HepG2 (cell line): ENCODE results near the gene MTREX. TPM values are rescaled to one million over a fixed set of nuclear protein-coding genes. Genes with fewer than 3 reads are reported as not detected.

Experiments
- ATAC-seq: fragments of 200-7000 bp; cut with Tn5 transposase; 3 replicates; pipeline ENCODE4 v1.9.1; 2020; ENCODE audit warnings: mild to moderate bottlenecking, moderate library complexity
- BruUV-seq: library from RNA; stranded (reverse); fragments of 400-500 nt; replicated peaks from 2 replicates; lab custom pipeline; 2021; lab: Mats Ljungman, UMichigan
- CTCF ChIA-PET: fragments of 300-600 bp; formaldehyde crosslinking; extraction: SDS; loops from one replicate; lab custom pipeline; 2021; ENCODE audit warnings: low total read pairs, inconsistent platforms, low intra/inter-chr PET ratio; lab: Yijun Ruan, JAX
- POLR2A ChIA-PET: fragments of 350-600 bp; sonication (Branson Sonifier 250); formaldehyde crosslinking; loops from one replicate; lab custom pipeline; 2020; ENCODE audit warnings: antibody characterized with exemption, inconsistent platforms; lab: Yijun Ruan, JAX
- DNase-seq: peaks from one replicate; pipeline ENCODE4 v3.0.0-alpha.2; 2015; ENCODE audit warnings: low spot score
- FAIRE-seq: peaks from 3 replicates; lab custom pipeline; 2011; peaks lifted over from hg19 to GRCh38; lab: Jason Lieb, UNC
- H2AFZ ChIP-seq: one replicate; pipeline ENCODE4 v1.6.1; 2011; ENCODE audit warnings: low read length, inconsistent platforms
- H3K27ac ChIP-seq: fragments of 300-600 bp; 3 replicates; pipeline ENCODE4 v1.8.0; 2011; ENCODE audit warnings: mixed run types, mild to moderate bottlenecking, mixed read lengths, low read length, inconsistent platforms; ENCODE audit not compliant: insufficient read depth; ENCODE audit errors: extremely low read length
- H3K27me3 ChIP-seq, 2 experiments: fragments of 200-600 bp in 1 of 2; 2 replicates in 1 of 2; 3 replicates in 1 of 2; pipeline versions ENCODE4 v1.6.0 to v1.8.0; 2011; ENCODE audit warnings: low read length in 2 of 2, mild to moderate bottlenecking in 2 of 2, moderate library complexity in 2 of 2, inconsistent platforms in 1 of 2; ENCODE audit not compliant: insufficient read depth in 2 of 2, control insufficient read depth in 1 of 2
- H3K36me3 ChIP-seq, 2 experiments: fragments of 200-600 bp in 1 of 2; replicated peaks in 1 of 2; 2 replicates in 1 of 2; 3 replicates in 1 of 2; pipeline versions ENCODE4 v1.5.1 to v1.8.0; 2011; ENCODE audit warnings: low read length in 2 of 2, inconsistent platforms in 1 of 2; ENCODE audit not compliant: insufficient read depth in 2 of 2, control insufficient read depth in 1 of 2
- H3K4me1 ChIP-seq: 2 replicates; pipeline ENCODE4 v1.5.1; 2012; ENCODE audit warnings: low read length, inconsistent platforms; ENCODE audit not compliant: insufficient read depth
- H3K4me2 ChIP-seq: 2 replicates; pipeline ENCODE4 v1.6.0; 2011; ENCODE audit warnings: low read depth, low read length, inconsistent platforms
- H3K4me3 ChIP-seq, 3 experiments: fragments of 200-600 bp in 1 of 3; sonication (generic), shearing (Covaris generic) in 1 of 3; replicated peaks in 1 of 3; 2 replicates each; pipeline ENCODE4 v1.5.1; 2011 to 2016; ENCODE audit warnings: low read length in 3 of 3, inconsistent platforms in 2 of 3, low read depth in 2 of 3, mild to moderate bottlenecking in 2 of 3, control low read depth in 1 of 3, mixed read lengths in 1 of 3; ENCODE audit not compliant: insufficient read depth in 1 of 3
- H3K79me2 ChIP-seq: one replicate; pipeline ENCODE4 v1.6.1; 2011; ENCODE audit warnings: low read length, inconsistent platforms; ENCODE audit not compliant: insufficient read depth
- H3K9ac ChIP-seq: 2 replicates; pipeline ENCODE4 v1.6.0; 2011; ENCODE audit warnings: mild to moderate bottlenecking, low read depth, low read length, inconsistent platforms; ENCODE audit not compliant: insufficient read depth
- H3K9me3 ChIP-seq: 2 replicates; pipeline ENCODE4 v1.5.1; 2012; ENCODE audit warnings: mild to moderate bottlenecking, low read length
- H4K20me1 ChIP-seq: 2 replicates; pipeline ENCODE4 v1.6.0; 2011; ENCODE audit warnings: inconsistent platforms, mild to moderate bottlenecking, low read length, moderate library complexity; ENCODE audit not compliant: insufficient read depth
- CHD4 ChIP-seq: fragments of 200-600 bp; sonication (generic); IDR thresholded peaks from 2 replicates; pipeline ENCODE4 v1.7.0; 2017; ENCODE audit warnings: mild to moderate bottlenecking, low read length, borderline replicate concordance
- FOXP1 ChIP-seq, 2 experiments: fragments of 450-650 bp in 1 of 2; IDR thresholded peaks; 2 replicates each; pipeline ENCODE4 v1.6.1; 2017 to 2018; ENCODE audit warnings: antibody characterized with exemption in 1 of 2
- MIER3 ChIP-seq: IDR thresholded peaks from 2 replicates; pipeline ENCODE4 v1.6.1; 2016; ENCODE audit warnings: missing compliant biosample characterization, borderline replicate concordance
- PITX1 ChIP-seq: sonication (generic); formaldehyde crosslinking; IDR thresholded peaks from 2 replicates; pipeline ENCODE4 v1.5.1; 2020; ENCODE audit warnings: mild to moderate bottlenecking, missing genetic modification reagents
- POLR2A ChIP-seq, 2 experiments: IDR thresholded peaks; 2 replicates each; pipeline ENCODE4 v1.6.1; 2011; ENCODE audit warnings: low read depth in 2 of 2, low read length in 2 of 2, mild to moderate bottlenecking in 1 of 2, moderate library complexity in 1 of 2; ENCODE audit not compliant: insufficient read depth in 1 of 2
- SPEN ChIP-seq: sonication (generic); formaldehyde crosslinking; IDR thresholded peaks from 2 replicates; pipeline ENCODE4 v1.5.1; 2020; ENCODE audit warnings: low read depth, mild to moderate bottlenecking, missing genetic modification reagents
- ZBTB20 ChIP-seq: sonication (generic); formaldehyde crosslinking; IDR thresholded peaks from 2 replicates; pipeline ENCODE4 v1.8.1; 2023; ENCODE audit warnings: missing genetic modification reagents, low read depth, mild to moderate bottlenecking, borderline replicate concordance
- ZNF282 ChIP-seq: fragments of 450-650 bp; IDR thresholded peaks from 2 replicates; pipeline ENCODE4 v1.6.1; 2018; ENCODE audit not compliant: partially characterized antibody
- ZNF644 ChIP-seq: IDR thresholded peaks from 2 replicates; pipeline ENCODE4 v1.6.1; 2016; ENCODE audit warnings: low read depth
- ZNF761 ChIP-seq: sonication (generic); formaldehyde crosslinking; conservative IDR thresholded peaks from 2 replicates; pipeline ENCODE4 v1.4.0; 2020; ENCODE audit warnings: mild to moderate bottlenecking, missing genetic modification reagents
- in situ Hi-C: cut with HindIII; loops from 2 replicates; pipeline ENCODE4 v1.10.0; 2017; ENCODE audit warnings: low pct_unique_long_range_greater_than_20kb; ENCODE audit not compliant: extremely low pct_ligation_motif_present
- intact Hi-C: fragments of 100-400 bp; cut with micrococcal nuclease; formaldehyde crosslinking; loops from one replicate; pipeline ENCODE4 v1.10.0; 2022; ENCODE audit not compliant: unreplicated experiment
- polyA plus RNA-seq, 8 experiments: library from polyadenylated mRNA; depleted of rRNA in 3 of 8; stranded (reverse) in 7 of 8; unstranded in 1 of 8; fragments of >200 nt; fragmentation: Illumina TruSeq in 4 of 8; extraction: Trizol in 4 of 8; gene quantifications; 2 replicates each; pipeline versions ENCODE4 v1.2.1 to v1.2.3, GENCODE V29; 2011 to 2016; ENCODE audit warnings: low read depth in 4 of 8, missing spikeins in 1 of 8, mixed read lengths in 1 of 8; ENCODE audit not compliant: insufficient read depth in 1 of 8
- total RNA-seq, 5 experiments: library from RNA; depleted of rRNA; stranded (reverse); fragments of >200 nt; fragmentation: Illumina TruSeq; extraction: Trizol; gene quantifications; 2 replicates each; pipeline ENCODE4 v1.2.3, GENCODE V29; 2016; ENCODE audit warnings: low read depth in 1 of 5
- TF ChIP-seq, protein P1 (sequence below): sonication (generic); formaldehyde crosslinking; IDR thresholded peaks from 2 replicates; pipeline ENCODE4 v1.9.0; 2021; ENCODE audit warnings: missing genetic modification reagents, borderline replicate concordance
- TF ChIP-seq, protein P2 (sequence below): IDR thresholded peaks from 2 replicates; pipeline ENCODE4 v1.6.1; 2016
- TF ChIP-seq, protein P3 (sequence below), 2 experiments: sonication (generic) in 1 of 2; formaldehyde crosslinking in 1 of 2; IDR thresholded peaks; 2 replicates each; pipeline versions ENCODE4 v1.4.0 to v1.6.1; 2016 to 2020; ENCODE audit warnings: borderline replicate concordance in 1 of 2, low read depth in 1 of 2, mild to moderate bottlenecking in 1 of 2, missing genetic modification reagents in 1 of 2

Gene MTREX
- total and polyA plus RNA-seq, 2 of the 13 experiments (the other 11 are each of a cell fraction or from before 2014, with no cell fraction given), result 16.4 to 91.5 TPM

DNA sequence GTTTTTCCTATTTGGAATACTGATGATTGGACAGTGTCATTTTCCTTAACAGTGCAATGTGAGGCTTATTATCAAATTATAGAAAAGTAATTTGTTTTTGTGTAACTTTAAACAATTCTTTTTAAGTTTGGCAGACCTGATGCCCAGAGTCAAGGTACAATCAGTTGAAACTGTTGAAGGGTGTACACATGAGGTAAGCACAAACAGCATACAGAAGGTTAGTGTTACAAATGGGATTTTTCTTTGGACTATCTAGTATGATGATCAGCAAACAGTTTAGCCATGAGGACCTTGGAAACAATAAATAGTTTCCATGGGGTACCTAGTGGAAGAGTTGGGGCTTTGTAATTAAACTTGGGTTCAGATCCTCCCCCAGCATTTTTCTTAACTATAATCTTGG, 16.2 kb downstream of the MTREX start:
- ChIA-PET CTCF (interaction anchor here (1.1 kb wide), 1 partner anchor 368 kb away, joined by 5 read pairs; no protein-coding TSS in a partner anchor), POLR2A (no interaction called here)
- TF ChIP-seq ZNF282 (no peak), ZBTB20 (CRISPR knock-in tag) (no peak), ZNF644 (CRISPR knock-in tag) (0 out of 2 replicates have a peak, but pooled peaks have one; percentile 24), ZNF761 (CRISPR knock-in tag) (no peak), CHD4 (no peak), PITX1 (no peak), FOXP1 (IDR thresholded peaks at IDR 0.05) (no peak), FOXP1 (CRISPR knock-in tag; IDR thresholded peaks at IDR 0.05) (peak; percentile 38; the same call in 1 of the 2 replicates), MIER3 (CRISPR knock-in tag) (no peak), SPEN (CRISPR knock-in tag) (no peak), POLR2A (IDR thresholded peaks at IDR 0.05; ENCODE audit: insufficient read depth in 1 of 2, low read depth in 2 of 2, low read length in 2 of 2) (no peak)
- TF ChIP-seq, protein P1, sequence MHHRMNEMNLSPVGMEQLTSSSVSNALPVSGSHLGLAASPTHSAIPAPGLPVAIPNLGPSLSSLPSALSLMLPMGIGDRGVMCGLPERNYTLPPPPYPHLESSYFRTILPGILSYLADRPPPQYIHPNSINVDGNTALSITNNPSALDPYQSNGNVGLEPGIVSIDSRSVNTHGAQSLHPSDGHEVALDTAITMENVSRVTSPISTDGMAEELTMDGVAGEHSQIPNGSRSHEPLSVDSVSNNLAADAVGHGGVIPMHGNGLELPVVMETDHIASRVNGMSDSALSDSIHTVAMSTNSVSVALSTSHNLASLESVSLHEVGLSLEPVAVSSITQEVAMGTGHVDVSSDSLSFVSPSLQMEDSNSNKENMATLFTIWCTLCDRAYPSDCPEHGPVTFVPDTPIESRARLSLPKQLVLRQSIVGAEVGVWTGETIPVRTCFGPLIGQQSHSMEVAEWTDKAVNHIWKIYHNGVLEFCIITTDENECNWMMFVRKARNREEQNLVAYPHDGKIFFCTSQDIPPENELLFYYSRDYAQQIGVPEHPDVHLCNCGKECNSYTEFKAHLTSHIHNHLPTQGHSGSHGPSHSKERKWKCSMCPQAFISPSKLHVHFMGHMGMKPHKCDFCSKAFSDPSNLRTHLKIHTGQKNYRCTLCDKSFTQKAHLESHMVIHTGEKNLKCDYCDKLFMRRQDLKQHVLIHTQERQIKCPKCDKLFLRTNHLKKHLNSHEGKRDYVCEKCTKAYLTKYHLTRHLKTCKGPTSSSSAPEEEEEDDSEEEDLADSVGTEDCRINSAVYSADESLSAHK, result no peak
- TF ChIP-seq, protein P2, sequence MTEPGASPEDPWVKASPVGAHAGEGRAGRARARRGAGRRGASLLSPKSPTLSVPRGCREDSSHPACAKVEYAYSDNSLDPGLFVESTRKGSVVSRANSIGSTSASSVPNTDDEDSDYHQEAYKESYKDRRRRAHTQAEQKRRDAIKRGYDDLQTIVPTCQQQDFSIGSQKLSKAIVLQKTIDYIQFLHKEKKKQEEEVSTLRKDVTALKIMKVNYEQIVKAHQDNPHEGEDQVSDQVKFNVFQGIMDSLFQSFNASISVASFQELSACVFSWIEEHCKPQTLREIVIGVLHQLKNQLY (CRISPR knock-in tag), result no peak
- TF ChIP-seq, protein P3, sequence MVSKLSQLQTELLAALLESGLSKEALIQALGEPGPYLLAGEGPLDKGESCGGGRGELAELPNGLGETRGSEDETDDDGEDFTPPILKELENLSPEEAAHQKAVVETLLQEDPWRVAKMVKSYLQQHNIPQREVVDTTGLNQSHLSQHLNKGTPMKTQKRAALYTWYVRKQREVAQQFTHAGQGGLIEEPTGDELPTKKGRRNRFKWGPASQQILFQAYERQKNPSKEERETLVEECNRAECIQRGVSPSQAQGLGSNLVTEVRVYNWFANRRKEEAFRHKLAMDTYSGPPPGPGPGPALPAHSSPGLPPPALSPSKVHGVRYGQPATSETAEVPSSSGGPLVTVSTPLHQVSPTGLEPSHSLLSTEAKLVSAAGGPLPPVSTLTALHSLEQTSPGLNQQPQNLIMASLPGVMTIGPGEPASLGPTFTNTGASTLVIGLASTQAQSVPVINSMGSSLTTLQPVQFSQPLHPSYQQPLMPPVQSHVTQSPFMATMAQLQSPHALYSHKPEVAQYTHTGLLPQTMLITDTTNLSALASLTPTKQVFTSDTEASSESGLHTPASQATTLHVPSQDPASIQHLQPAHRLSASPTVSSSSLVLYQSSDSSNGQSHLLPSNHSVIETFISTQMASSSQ (IDR thresholded peaks at IDR 0.05; ENCODE audit: low read depth), result no peak
- TF ChIP-seq, protein P3 (CRISPR knock-in tag; IDR thresholded peaks at IDR 0.05; ENCODE audit: borderline replicate concordance), result no peak

More for the DNA sequence above, 16.2 kb downstream of the MTREX start:
- peak; percentile 73 for DNase-seq
- Histone ChIP-seq H3K4me2 (0 out of 2 replicates have a peak overlapping the region, but pooled peaks have one; percentile 6), H3K4me3 (no peak overlapping the region), H3K27me3 (no peaks in the 10 kb centered on the region), H3K4me1 (peaks cover 25% of the 10 kb centered on the region), H3K9ac (no peak overlapping the region), H3K9me3 (no peaks in the 10 kb centered on the region), H3K27ac (peak overlapping the region; percentile 59), H4K20me1 (no peaks in the 10 kb centered on the region), H3K79me2 (peaks cover 44% of the 10 kb centered on the region), H2AFZ (no peak overlapping the region), H3K36me3 (peaks cover 5 to 17% of the 10 kb centered on the region in 2 experiments; a peak in 4 of 5 replicates)
- BruUV-seq, result no TSS peak
- intact Hi-C loops (loop anchor here (5.0 kb wide), 1 partner anchor 152 kb away; the partner anchor contains the start of gene CDC20B), in situ Hi-C loops (loop anchor here (10.0 kb wide), 1 partner anchor 371 kb away; no protein-coding TSS in a partner anchor)
- ATAC-seq, result peak; percentile 98
- FAIRE-seq, result no peak
